HG03565 (cell line): ENCODE results near the gene PTPN2.
A peak's percentile ranks its signal among the peaks of the same experiment; 100 is the strongest.

Experiments
- ATAC-seq: cut with Tn5 transposase; IDR thresholded peaks from one replicate; pipeline ENCODE4 v1.9.1; 2021; ENCODE audit warnings: mild to moderate bottlenecking, moderate library complexity; ENCODE audit not compliant: unreplicated experiment

Gene PTPN2

GRCh38 chr18:12860530-12860929 is 23.5 kb downstream of the PTPN2 start:
- no peak for ATAC-seq

GRCh38 chr18:12858991-12859390 is 25.0 kb downstream of the PTPN2 start:
- ATAC-seq: no peak

- no peak for ATAC-seq
Measured at GRCh38 chr18:12857991-12858544, 26.0 kb downstream of the PTPN2 start.

GRCh38 chr18:12857215-12857905 is 26.7 kb downstream of the PTPN2 start:
- ATAC-seq: no peak

- no peak for ATAC-seq
Measured at GRCh38 chr18:12855916-12856315, 28.1 kb downstream of the PTPN2 start.

GRCh38 chr18:12852566-12853315 is 31.3 kb downstream of the PTPN2 start:
- ATAC-seq: no peak

- no peak for ATAC-seq
Measured at GRCh38 chr18:12851716-12852115, 32.3 kb downstream of the PTPN2 start.

- ATAC-seq: no peak
Measured at GRCh38 chr18:12849548-12849947, 34.5 kb downstream of the PTPN2 start.

- no peak for ATAC-seq
Measured at GRCh38 chr18:12848405-12848804, 35.6 kb downstream of the PTPN2 start.

GRCh38 chr18:12844391-12844790 is 39.6 kb downstream of the PTPN2 start:
- no peak for ATAC-seq

- ATAC-seq: no peak
Measured at GRCh38 chr18:12843420-12844350, 40.4 kb downstream of the PTPN2 start.

GRCh38 chr18:12842459-12843380 is 41.3 kb downstream of the PTPN2 start:
- no peak for ATAC-seq

- ATAC-seq: no peak
Measured at GRCh38 chr18:12841070-12841469, 43.0 kb downstream of the PTPN2 start.

- ATAC-seq: no peak
Measured at GRCh38 chr18:12840382-12840781, 43.7 kb downstream of the PTPN2 start.

- ATAC-seq: peak; percentile 63
Measured at GRCh38 chr18:12839526-12840196, 44.4 kb downstream of the PTPN2 start.

- peak; percentile 27 for ATAC-seq
Measured at GRCh38 chr18:12839057-12839525, 44.9 kb downstream of the PTPN2 start.

GRCh38 chr18:12838178-12838634 is 45.8 kb downstream of the PTPN2 start:
- no peak for ATAC-seq

- no peak for ATAC-seq
Measured at GRCh38 chr18:12837747-12838146, 46.3 kb downstream of the PTPN2 start.

GRCh38 chr18:12836551-12836950 is 47.5 kb downstream of the PTPN2 start:
- ATAC-seq: no peak
